ENCODE results near the gene F2RL1.
"Not testable (repeated sequence)": the region's sequence is repeated elsewhere in the genome, so short reads cannot be mapped to it uniquely, and the experiment has no call there.

Gene F2RL1, protein sequence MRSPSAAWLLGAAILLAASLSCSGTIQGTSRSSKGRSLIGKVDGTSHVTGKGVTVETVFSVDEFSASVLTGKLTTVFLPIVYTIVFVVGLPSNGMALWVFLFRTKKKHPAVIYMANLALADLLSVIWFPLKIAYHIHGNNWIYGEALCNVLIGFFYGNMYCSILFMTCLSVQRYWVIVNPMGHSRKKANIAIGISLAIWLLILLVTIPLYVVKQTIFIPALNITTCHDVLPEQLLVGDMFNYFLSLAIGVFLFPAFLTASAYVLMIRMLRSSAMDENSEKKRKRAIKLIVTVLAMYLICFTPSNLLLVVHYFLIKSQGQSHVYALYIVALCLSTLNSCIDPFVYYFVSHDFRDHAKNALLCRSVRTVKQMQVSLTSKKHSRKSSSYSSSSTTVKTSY

DNA sequence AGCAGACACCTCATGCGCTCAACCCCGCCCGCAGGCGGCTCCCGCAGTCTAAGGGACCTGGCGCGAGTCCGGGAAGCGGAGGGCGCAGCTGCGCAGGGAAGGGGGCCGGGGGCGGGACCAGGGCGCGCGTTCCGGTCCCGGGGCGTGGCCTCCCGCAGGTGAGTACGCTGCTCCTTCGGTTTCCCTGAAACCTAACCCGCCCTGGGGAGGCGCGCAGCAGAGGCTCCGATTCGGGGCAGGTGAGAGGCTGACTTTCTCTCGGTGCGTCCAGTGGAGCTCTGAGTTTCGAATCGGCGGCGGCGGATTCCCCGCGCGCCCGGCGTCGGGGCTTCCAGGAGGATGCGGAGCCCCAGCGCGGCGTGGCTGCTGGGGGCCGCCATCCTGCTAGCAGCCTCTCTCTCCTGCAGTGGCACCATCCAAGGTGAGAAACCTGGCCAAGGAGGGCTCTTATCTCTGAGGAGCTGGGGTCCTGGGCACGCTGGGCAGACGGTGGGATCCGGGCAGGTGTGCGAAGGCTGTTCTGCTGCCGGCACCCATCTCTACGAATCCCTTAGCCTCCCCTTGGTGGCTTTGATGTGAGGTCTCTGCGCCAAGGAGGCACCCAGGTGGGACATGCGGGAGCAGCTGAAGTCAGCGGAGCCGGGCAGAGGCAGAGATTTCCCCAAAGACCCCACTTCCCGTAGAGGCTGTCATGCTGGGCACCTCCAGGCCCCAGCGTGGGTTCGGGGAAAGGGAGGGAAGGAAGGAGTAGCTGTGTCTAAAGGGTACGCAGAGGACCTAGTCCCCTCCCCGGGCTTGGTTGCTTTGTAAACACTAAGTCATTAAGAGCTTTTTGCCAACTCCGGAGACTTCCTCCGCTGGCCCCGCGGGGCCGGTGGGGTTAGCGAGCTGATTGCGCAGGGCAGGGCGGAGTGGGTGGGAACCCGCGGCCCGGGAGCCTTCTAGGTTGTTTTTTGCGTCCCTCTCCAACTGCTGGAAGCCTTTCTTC, at the start of gene F2RL1:
Gene F2RL1, plus strand, starts transcription at position 187 of the 988 bp plus-strand sequence. Its CDS starts 153 bp downstream, at position 340.
- no peak for DNase-seq (ENCODE audit: low spot score)

DNA sequence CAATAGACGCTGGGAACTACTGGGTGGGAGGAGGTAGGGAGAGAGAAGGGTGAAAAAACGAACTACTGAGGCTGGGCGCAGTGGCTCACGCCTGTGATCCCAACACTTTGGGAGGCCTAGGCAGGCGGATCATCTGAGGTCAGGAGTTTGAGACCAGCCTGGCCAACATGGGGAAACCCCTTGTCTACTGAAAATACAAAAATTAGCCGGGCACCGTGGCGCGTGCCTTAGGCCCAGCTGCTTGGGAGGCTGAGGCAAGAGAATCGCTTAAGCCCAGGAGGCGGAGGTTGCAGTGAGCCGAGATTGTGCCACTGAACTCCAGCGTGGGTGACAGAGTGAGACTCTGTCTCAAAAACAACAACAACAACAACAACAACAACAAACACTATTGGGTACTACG, 47.8 kb upstream of the F2RL1 start:
- not testable (repeated sequence) for DNase-seq (ENCODE audit: low spot score)

GRCh38 chr5:76771705-76772405, 47.0 kb upstream of the F2RL1 start:
- no peak for DNase-seq (ENCODE audit: low spot score)

DNA sequence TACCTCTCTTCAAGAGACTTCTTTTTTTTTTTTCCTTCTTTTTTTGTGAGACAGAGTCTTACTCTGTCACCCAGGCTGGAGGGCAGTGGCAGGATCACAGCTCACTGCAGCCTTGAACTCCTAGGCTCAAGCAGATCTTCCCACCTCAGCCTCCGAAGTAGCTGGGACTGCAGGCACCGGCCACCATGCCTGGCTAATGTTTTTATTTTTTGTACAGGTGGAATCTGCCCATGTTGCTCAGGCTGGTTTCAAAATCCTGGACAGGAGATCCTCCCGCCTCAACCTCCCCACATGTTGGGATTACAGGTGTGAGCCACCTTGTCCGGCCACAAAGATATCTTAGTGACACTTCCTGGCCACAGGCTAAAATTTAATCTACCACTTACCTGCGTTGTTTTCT, 42.9 kb upstream of the F2RL1 start:
- DNase-seq (ENCODE audit: low spot score), result no peak

- no peak for DNase-seq (ENCODE audit: low spot score)
Observed at GRCh38 chr5:76776391-76776790, 42.4 kb upstream of the F2RL1 start.

DNA sequence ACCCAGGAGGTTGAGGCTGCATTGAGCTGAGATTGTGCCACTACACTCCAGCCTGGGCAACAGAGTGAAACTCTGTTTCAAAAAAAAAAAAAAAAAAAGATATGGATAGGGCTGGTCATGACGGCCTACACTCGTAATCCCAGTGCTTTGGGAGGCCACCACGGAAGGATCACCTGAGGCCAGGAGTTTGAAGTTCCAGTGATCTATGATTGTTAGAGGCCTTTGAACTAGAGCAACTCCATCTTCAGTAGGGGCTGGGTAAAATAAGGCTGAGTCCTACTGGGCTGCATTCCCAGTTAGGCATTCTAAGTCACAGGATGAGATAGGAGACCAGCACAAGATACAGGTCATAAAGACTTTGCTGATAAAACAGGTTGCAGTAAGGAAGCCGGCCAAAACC, 38.2 kb upstream of the F2RL1 start:
- DNase-seq (ENCODE audit: low spot score), result not testable (repeated sequence)

GRCh38 chr5:76781775-76782174, 37.1 kb upstream of the F2RL1 start:
- DNase-seq (ENCODE audit: low spot score), result no peak

DNA sequence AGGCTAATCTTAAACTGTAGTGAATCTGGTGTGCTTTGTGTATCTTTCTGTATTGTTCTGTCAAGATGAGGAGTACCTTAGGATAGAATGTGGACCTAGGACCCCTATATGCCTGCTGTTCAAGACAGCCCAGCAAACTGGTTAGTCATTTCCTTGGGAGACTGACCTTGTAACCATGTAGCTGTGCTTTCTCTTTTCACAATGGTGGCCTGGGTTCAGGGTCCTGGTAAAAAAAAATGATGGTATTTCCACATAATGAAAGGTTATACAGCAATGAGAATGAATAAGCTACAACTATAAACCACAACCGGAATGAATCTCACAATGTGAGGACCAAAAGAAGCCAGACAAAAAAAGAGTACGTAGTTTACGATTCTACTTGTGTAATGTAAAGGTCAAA, 36.4 kb upstream of the F2RL1 start:
- DNase-seq (ENCODE audit: low spot score), result peak; percentile 58

GRCh38 chr5:76787237-76787636, 31.6 kb upstream of the F2RL1 start:
- no peak for DNase-seq (ENCODE audit: low spot score)

DNA sequence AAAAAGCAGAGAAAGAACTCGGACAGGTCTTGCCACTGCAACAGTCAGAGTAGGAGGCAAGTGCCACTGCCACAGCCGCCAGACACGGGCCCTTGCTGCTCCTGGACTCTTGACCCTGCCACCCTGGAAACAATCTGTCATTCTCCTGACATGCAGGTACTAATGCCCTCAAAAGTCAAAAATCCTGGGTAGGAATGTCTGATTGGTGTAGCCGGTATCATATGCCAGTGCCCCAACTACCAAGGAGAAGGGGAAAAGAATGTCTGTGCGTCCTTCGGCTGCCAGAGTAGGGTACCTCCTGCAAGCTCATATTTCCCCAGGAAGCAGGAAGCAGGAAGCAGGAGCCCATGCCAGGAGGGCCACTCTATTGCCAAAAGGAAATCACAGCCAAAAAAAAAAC, 30.5 kb upstream of the F2RL1 start:
- DNase-seq (ENCODE audit: low spot score), result peak; percentile 53

GRCh38 chr5:76789275-76789674, 29.6 kb upstream of the F2RL1 start:
- DNase-seq (ENCODE audit: low spot score), result not testable (repeated sequence)

DNA sequence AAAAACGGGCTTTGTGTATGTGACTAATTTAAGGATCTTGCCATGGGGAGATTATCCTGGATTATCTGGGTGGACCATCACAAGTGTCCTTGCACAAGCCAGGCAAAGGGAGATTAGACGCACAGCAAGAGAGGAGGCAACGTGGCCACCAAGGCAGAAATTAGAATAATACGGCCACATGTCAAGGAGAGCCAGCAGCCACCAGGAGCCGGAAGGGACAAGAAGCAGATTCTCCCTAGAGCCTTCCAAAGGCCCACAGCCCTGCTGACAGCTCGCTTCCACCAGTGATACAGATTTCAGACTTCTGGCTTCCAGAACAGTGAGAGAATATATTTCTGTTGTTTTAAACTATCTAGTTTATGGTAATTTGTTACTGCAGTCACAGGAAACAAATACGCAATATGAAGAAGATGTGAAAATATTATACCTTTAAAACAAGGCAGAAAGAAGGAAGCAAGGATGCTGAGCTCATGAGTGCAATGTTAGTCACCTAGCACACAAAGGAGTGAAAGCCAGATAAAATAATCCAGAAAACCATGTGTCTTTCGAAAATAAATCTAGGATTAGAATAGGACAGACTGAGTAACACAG, 28.7 kb upstream of the F2RL1 start:
- DNase-seq (ENCODE audit: low spot score), result no peak

GRCh38 chr5:76790632-76791290, 28.1 kb upstream of the F2RL1 start:
- DNase-seq (ENCODE audit: low spot score), result peak; percentile 99

DNA sequence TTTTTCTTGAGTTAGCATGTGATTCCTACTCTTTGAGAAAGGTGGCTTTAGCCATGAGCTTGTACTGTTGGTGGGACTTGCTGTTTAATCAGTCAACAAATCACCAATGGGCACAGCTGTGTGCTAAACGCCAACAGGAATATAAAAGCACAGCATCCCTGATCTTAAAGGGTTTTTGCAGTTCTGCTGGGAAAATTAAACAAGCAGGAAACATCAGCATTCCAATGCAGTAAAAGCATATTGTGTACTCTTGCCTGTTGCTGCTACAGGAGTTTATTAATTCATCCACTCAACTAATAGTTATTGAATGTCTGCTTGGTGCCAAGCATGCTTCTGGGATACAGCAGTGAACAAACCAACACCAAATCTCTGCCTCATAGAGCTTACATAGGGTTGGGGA, 27.4 kb upstream of the F2RL1 start:
- DNase-seq (ENCODE audit: low spot score), result peak; percentile 38

- no peak for DNase-seq (ENCODE audit: low spot score)
Observed at GRCh38 chr5:76794871-76795270, 24.0 kb upstream of the F2RL1 start.

- no peak for DNase-seq (ENCODE audit: low spot score)
Observed at GRCh38 chr5:76799588-76799987, 19.2 kb upstream of the F2RL1 start.

GRCh38 chr5:76800579-76800978, 18.3 kb upstream of the F2RL1 start:
- DNase-seq (ENCODE audit: low spot score), result no peak

DNA sequence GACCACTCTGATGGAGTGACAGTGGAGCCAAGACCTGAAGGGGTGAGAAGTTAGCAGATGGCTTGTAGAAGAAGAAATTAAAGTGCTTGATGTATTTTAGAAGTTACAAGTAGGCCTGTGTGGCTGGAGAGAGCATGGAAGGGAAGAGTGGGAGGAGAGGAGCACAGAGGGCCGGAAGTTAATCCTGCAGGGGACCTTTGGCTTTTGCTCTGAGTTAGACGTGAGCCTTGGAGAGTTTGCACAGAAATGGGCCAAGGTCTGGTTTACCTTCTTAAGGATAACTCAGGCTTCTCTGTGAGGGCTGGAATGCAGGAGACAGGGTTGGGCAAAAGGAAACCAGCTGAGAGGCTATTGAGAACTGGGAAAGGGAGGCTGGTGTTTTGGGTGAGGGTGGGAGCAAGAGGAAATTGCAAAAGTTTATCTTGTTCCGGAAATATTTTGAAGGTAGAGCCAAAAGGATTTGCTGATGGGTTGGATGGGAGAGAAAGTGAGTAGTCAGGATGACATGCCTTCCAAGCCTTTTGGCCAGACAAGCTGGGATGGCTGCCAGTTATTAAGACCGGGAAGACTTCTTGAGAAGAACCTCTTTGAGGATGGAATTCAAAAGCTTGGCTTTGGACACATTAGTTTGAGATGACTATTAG, 17.5 kb upstream of the F2RL1 start:
- DNase-seq (ENCODE audit: low spot score), result no peak

GRCh38 chr5:76801803-76802195, 17.0 kb upstream of the F2RL1 start:
- DNase-seq (ENCODE audit: low spot score), result no peak

DNA sequence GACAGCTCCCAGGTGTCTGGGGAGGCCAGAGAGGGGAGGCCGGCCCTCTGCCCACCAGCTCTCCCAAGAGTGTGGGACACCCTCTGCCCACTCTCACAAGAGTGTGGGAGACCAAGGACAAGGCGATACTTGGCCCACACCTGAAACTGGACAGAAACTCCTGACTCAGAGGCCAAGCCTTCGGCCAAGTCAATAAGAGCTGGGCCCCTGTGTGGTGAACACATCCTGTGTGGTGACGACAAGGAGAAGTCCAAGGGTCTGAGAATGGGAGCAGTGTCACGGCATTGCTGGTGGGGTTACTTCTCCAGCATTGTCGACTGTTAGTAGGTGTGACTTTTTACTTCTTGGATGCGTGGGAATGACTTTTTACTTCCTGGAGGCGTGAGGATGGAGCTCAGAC, 14.6 kb upstream of the F2RL1 start:
- no peak for DNase-seq (ENCODE audit: low spot score)
